AG09309 (cell line): ENCODE results near the gene LCNL1.

Experiments
- DNase-seq: peaks from one replicate; pipeline ENCODE4 v3.0.0-alpha.2; 2010; ENCODE audit warnings: low read depth
- H3K4me3 ChIP-seq: 2 replicates; pipeline ENCODE4 v1.5.1; 2011; ENCODE audit warnings: mild to moderate bottlenecking, low read depth, low read length, moderate library complexity; ENCODE audit not compliant: control insufficient read depth
- CTCF ChIP-seq: IDR thresholded peaks from 2 replicates; pipeline ENCODE4 v1.5.1; 2011; ENCODE audit warnings: mild to moderate bottlenecking, low read depth, low read length, inconsistent platforms; ENCODE audit not compliant: insufficient read depth, control insufficient read depth; ENCODE audit errors: missing control alignments

The LCNL1 gene

GRCh38 chr9:137034039-137034708, 51.4 kb downstream of the LCNL1 start:
- H3K4me3 ChIP-seq: no peak overlapping the region
- DNase-seq: no peak

GRCh38 chr9:137034709-137035506, 52.1 kb downstream of the LCNL1 start:
- DNase-seq: peak; percentile 33
- no peak overlapping the region for H3K4me3 ChIP-seq
- TF ChIP-seq CTCF: peak; percentile 96

More at GRCh38 chr9:137034039-137034708, 51.4 kb downstream of the LCNL1 start:
- no peak for TF ChIP-seq CTCF
